Astrocyte (in vitro differentiated cells and primary cell): ENCODE results near the gene SEMA4C. TPM values are rescaled to one million over a fixed set of nuclear protein-coding genes. Genes with fewer than 3 reads are reported as not detected.

ENCODE experiments used
- DNase-seq: peaks from one replicate; pipeline ENCODE4 v3.0.0-alpha.2; 2010; ENCODE audit warnings: low read depth
- FAIRE-seq: peaks from 2 replicates; lab custom pipeline; 2011; peaks lifted over from hg19 to GRCh38; lab: Jason Lieb, UNC
- H2AFZ ChIP-seq: 2 replicates; pipeline ENCODE4 v1.6.0; 2012; ENCODE audit warnings: low read depth, low read length, inconsistent platforms
- H3K27ac ChIP-seq: 2 replicates; pipeline ENCODE4 v1.5.1; 2011; ENCODE audit warnings: low read depth, low read length, inconsistent platforms
- H3K27me3 ChIP-seq: 2 replicates; pipeline ENCODE4 v1.6.0; 2011; ENCODE audit warnings: low read length, inconsistent platforms; ENCODE audit not compliant: insufficient read depth
- H3K36me3 ChIP-seq: 2 replicates; pipeline ENCODE4 v1.5.1; 2011; ENCODE audit warnings: low read length, inconsistent platforms; ENCODE audit not compliant: insufficient read depth
- H3K4me1 ChIP-seq: 2 replicates; pipeline ENCODE4 v1.5.1; 2011; ENCODE audit warnings: low read length, inconsistent platforms; ENCODE audit not compliant: insufficient read depth
- H3K4me2 ChIP-seq: 2 replicates; pipeline ENCODE4 v1.6.0; 2012; ENCODE audit warnings: low read length, inconsistent platforms
- H3K4me3 ChIP-seq: 2 replicates; pipeline ENCODE4 v1.5.1; 2011; ENCODE audit warnings: low read depth, mild to moderate bottlenecking, low read length, inconsistent platforms; ENCODE audit not compliant: insufficient read depth
- H3K79me2 ChIP-seq: 2 replicates; pipeline ENCODE4 v1.6.0; 2012; ENCODE audit warnings: mild to moderate bottlenecking, low read length, inconsistent platforms; ENCODE audit not compliant: insufficient read depth
- H3K9ac ChIP-seq: 2 replicates; pipeline ENCODE4 v1.6.0; 2012; ENCODE audit warnings: mild to moderate bottlenecking, low read length, inconsistent platforms
- H3K9me3 ChIP-seq: 2 replicates; pipeline ENCODE4 v1.5.1; 2012; ENCODE audit warnings: low read depth, mild to moderate bottlenecking, low read length, inconsistent platforms; ENCODE audit not compliant: insufficient read depth
- H4K20me1 ChIP-seq: 2 replicates; pipeline ENCODE4 v1.6.0; 2012; ENCODE audit warnings: low read length, inconsistent platforms; ENCODE audit not compliant: insufficient read depth
- H3K27ac Mint-ChIP-seq: one replicate; pipeline ENCODE4 v1.8.0; 2021; ENCODE audit warnings: mild to moderate bottlenecking, mixed read lengths; ENCODE audit not compliant: unreplicated experiment
- H3K27me3 Mint-ChIP-seq: one replicate; pipeline ENCODE4 v1.8.0; 2021; ENCODE audit warnings: low read depth, mixed read lengths; ENCODE audit not compliant: unreplicated experiment
- H3K36me3 Mint-ChIP-seq: one replicate; pipeline ENCODE4 v1.8.0; 2021; ENCODE audit warnings: low read depth, mixed read lengths; ENCODE audit not compliant: unreplicated experiment
- H3K4me1 Mint-ChIP-seq: one replicate; pipeline ENCODE4 v1.8.0; 2021; ENCODE audit warnings: low read depth, mixed read lengths; ENCODE audit not compliant: unreplicated experiment
- H3K4me3 Mint-ChIP-seq: one replicate; pipeline ENCODE4 v1.8.0; 2021; ENCODE audit warnings: mild to moderate bottlenecking, moderate library complexity, mixed read lengths; ENCODE audit not compliant: unreplicated experiment
- H3K9me3 Mint-ChIP-seq: one replicate; pipeline ENCODE4 v1.8.0; 2021; ENCODE audit warnings: mild to moderate bottlenecking, mixed read lengths; ENCODE audit not compliant: unreplicated experiment
- EZH2 ChIP-seq: IDR thresholded peaks from 2 replicates; pipeline ENCODE4 v1.6.1; 2012; ENCODE audit warnings: mild to moderate bottlenecking, low read length, inconsistent platforms; ENCODE audit not compliant: insufficient read depth
- total RNA-seq: library from RNA; stranded (reverse); gene quantifications from 2 replicates; pipeline ENCODE4 v1.2.1, GENCODE V29; 2021
- TF ChIP-seq, protein P1 (sequence below): IDR thresholded peaks from 2 replicates; pipeline ENCODE4 v1.5.1; 2011; ENCODE audit warnings: low read depth, mild to moderate bottlenecking, inconsistent platforms, low read length, moderate library complexity; ENCODE audit not compliant: insufficient read depth

SEMA4C gene
- total RNA-seq, 1 donor from 2014 or later = 32.8 TPM

DNA sequence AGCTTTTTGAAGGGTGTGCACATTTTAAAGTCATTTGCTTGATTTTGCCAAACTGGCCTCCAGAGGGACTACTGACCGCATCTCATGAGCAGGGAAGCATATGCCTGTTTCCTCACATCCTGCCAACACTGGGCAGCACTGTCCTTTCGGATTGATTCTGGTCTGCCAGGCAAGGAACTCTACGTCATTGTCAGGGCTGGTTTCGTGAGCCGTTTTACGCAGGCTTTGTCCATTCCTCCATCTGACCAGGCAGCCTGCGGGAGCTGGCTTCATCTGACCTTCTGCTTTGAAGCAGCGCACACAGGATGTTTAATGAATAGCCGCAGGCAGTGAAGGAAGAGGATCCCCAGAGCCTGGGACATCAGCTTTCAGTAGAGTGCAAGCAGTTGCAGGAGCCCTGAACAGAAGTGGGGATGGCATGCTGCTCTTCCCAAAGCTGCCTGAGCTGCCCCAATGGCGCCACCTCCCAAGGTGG, 46.3 kb upstream of the SEMA4C start:
- Histone ChIP-seq H3K9me3 (peaks cover 18% of the 10 kb centered on the region), H3K79me2 (no peaks in the 10 kb centered on the region), H3K4me3 (no peak overlapping the region), H3K27ac (no peak overlapping the region), H3K4me1 (no peaks in the 10 kb centered on the region), H3K9ac (no peak overlapping the region), H4K20me1 (no peaks in the 10 kb centered on the region), H3K27me3 (peaks cover 2% of the 10 kb centered on the region), H3K36me3 (no peaks in the 10 kb centered on the region), H2AFZ (no peak overlapping the region), H3K4me2 (peak overlapping the region; percentile 26)
- Mint-ChIP-seq H3K27me3 (peaks cover 43% of the 10 kb centered on the region), H3K4me1 (no peaks in the 10 kb centered on the region), H3K27ac (no peak overlapping the region), H3K36me3 (peaks cover 28% of the 10 kb centered on the region), H3K4me3 (no peak overlapping the region), H3K9me3 (peaks cover 57% of the 10 kb centered on the region)
- DNase-seq (no peak), FAIRE-seq (no peak)
- no peak for TF ChIP-seq EZH2
- TF ChIP-seq, protein P1, sequence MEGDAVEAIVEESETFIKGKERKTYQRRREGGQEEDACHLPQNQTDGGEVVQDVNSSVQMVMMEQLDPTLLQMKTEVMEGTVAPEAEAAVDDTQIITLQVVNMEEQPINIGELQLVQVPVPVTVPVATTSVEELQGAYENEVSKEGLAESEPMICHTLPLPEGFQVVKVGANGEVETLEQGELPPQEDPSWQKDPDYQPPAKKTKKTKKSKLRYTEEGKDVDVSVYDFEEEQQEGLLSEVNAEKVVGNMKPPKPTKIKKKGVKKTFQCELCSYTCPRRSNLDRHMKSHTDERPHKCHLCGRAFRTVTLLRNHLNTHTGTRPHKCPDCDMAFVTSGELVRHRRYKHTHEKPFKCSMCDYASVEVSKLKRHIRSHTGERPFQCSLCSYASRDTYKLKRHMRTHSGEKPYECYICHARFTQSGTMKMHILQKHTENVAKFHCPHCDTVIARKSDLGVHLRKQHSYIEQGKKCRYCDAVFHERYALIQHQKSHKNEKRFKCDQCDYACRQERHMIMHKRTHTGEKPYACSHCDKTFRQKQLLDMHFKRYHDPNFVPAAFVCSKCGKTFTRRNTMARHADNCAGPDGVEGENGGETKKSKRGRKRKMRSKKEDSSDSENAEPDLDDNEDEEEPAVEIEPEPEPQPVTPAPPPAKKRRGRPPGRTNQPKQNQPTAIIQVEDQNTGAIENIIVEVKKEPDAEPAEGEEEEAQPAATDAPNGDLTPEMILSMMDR = peak; percentile 5

DNA sequence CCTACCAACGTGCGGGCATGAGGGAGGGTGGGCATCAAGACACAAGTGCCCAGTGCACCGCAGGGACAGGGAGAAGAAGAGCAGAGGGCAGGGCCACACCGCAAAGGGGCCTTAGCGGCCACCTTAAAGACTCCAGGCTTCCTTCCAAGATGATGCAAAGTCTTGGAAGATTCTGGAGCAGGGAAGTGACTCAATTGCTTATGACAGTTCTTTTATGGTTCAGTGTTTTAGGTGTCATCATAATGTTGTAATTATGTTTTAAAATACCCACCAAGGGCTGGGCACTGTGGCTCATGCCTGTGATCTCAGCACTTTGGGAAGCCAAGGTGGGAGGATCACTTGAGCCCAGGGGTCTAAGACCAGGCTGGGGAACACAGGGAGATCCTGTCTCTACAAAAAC, 44.5 kb upstream of the SEMA4C start:
- H3K79me2 ChIP-seq = no peaks in the 10 kb centered on the region
- no peaks in the 10 kb centered on the region for H4K20me1 ChIP-seq
- H3K4me3 Mint-ChIP-seq = no peak overlapping the region
- no peak overlapping the region for H2AFZ ChIP-seq
- H3K4me1 ChIP-seq = no peaks in the 10 kb centered on the region
- FAIRE-seq (no peak), DNase-seq (no peak)
- H3K9me3 ChIP-seq = peaks cover 17% of the 10 kb centered on the region
- H3K4me1 Mint-ChIP-seq = no peaks in the 10 kb centered on the region
- no peaks in the 10 kb centered on the region for H3K36me3 ChIP-seq
- peaks cover 48% of the 10 kb centered on the region for H3K9me3 Mint-ChIP-seq
- H3K27ac ChIP-seq = no peak overlapping the region
- H3K9ac ChIP-seq = no peak overlapping the region
- H3K27me3 Mint-ChIP-seq = peaks cover 43% of the 10 kb centered on the region
- H3K27ac Mint-ChIP-seq = no peak overlapping the region
- TF ChIP-seq EZH2 = no peak
- TF ChIP-seq, protein P1 = no peak
- H3K36me3 Mint-ChIP-seq = peaks cover 27% of the 10 kb centered on the region
- H3K4me2 ChIP-seq = no peak overlapping the region
- H3K27me3 ChIP-seq = peaks cover 2% of the 10 kb centered on the region
- H3K4me3 ChIP-seq = no peak overlapping the region

DNA sequence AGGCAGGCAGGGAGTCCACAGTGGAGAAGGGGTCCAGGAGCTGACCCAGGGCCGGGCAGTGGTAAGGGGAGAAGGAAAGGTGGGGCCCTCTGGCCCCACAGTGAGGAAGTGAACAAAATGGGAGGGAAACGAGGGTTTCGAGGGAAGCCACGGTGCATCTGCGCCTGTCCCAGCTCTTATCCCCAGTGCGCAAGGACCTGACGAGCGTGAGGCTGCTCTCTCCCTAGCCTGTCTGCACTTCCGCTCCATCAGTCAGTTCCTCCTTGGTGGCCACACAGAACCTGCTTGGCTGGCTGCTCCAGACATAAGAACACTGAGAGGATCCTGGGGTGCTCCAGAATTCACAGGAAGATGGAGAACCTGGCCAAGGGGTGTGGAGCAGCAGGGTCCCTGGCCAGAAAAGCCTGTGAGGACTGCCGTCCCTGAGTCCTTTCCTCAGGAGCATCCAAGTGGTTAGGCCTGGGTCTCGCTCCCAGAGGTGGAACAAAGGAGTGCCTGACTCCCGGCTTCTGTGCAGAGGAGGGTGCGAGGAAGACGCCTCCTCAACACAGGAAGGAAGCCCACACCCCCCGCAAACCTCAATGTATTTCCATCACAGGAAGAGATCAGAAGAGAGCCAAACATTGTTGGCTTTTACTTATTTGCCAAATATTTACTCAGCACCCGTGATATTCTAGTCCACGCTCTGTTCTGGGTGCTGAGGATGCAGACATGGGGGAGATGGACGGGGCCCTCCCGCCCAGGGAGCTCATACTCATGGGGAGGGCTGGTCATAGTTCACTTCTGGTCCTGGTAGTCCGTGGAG, 43.7 kb upstream of the SEMA4C start:
- H3K79me2 ChIP-seq = no peaks in the 10 kb centered on the region
- no peak overlapping the region for H3K9ac ChIP-seq
- H3K36me3 Mint-ChIP-seq = peaks cover 24% of the 10 kb centered on the region
- DNase-seq (no peak), FAIRE-seq (no peak)
- H3K4me1 Mint-ChIP-seq = no peaks in the 10 kb centered on the region
- H3K4me3 ChIP-seq = no peak overlapping the region
- no peaks in the 10 kb centered on the region for H4K20me1 ChIP-seq
- H3K36me3 ChIP-seq = no peaks in the 10 kb centered on the region
- no peaks in the 10 kb centered on the region for H3K4me1 ChIP-seq
- no peak overlapping the region for H2AFZ ChIP-seq
- peaks cover 2% of the 10 kb centered on the region for H3K27me3 ChIP-seq
- H3K27ac ChIP-seq = no peak overlapping the region
- peaks cover 44% of the 10 kb centered on the region for H3K9me3 Mint-ChIP-seq
- no peak overlapping the region for H3K4me2 ChIP-seq
- no peak overlapping the region for H3K4me3 Mint-ChIP-seq
- H3K9me3 ChIP-seq = peaks cover 16% of the 10 kb centered on the region
- TF ChIP-seq EZH2 = no peak
- TF ChIP-seq, protein P1 = no peak
- H3K27ac Mint-ChIP-seq = no peak overlapping the region
- H3K27me3 Mint-ChIP-seq = peaks cover 43% of the 10 kb centered on the region
